ENCODE data around the gene TAL2.

Gene TAL2

DNA sequence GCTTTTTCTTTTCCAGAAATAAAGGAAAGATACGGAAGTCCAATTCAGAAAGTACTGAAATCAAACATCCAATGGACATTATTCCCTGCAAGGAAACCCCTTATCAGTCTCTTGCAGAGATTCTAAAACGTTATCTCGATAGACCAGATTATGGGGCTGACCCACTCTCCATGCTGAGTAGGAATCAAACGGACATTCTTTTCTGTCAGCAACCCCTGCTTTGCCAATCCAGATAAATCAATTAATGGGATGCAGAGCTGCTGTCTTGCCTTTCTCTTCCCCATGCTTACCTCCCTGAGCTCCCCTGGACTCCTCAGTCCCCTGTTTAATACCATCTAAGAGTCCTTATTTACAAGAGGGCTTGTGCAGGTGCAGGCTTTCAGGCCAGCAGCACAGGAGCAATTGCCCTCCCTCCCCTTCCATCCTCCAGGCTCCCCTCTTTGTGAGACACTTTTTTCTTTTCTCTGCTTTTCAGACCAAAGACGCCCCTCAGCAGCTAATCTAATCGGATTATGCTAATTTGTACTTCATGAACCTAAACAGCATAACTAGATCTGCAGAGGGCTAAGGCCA lies 14.2 kb downstream of the TAL2 start:
- Histone ChIP-seq H3K4me1 (ENCODE audit: control insufficient read depth, insufficient read depth, low read length) (peaks cover 6% of the 10 kb centered on the region; the same call in 1 of the 2 replicates), H3K9ac (ENCODE audit: low read length) (no peak overlapping the region), H3K9me3 (ENCODE audit: control insufficient read depth, insufficient read depth, low read depth, low read length) (no peaks in the 10 kb centered on the region), H3K27ac (ENCODE audit: low read depth, low read length) (no peak overlapping the region), H3K36me3 (ENCODE audit: control insufficient read depth, insufficient read depth, low read length) (no peaks in the 10 kb centered on the region), H3K27me3 (ENCODE audit: control insufficient read depth, insufficient read depth, low read length) (no peaks in the 10 kb centered on the region), H3K4me3 (ENCODE audit: low read depth, low read length) (no peak overlapping the region)

DNA sequence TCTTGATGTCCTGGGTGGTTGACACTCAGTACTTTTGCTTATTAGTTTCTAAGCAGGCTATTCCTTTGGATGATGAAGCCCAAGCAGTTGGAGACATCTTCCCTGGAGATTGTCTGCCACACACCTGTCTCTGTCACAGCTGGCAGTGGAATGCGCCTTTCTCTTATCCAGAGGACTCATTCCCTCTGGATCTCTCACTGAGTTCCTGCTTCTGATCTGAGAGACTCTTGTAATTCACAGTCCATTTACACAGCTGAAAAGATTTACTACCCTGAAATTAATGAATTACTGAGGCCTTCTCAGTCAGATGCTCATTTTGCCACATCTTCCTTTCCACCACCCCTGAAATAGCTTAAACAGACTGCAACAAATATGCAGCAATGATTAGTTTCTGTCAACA lies 15.9 kb downstream of the TAL2 start:
- Histone ChIP-seq H3K27me3 (ENCODE audit: control insufficient read depth, insufficient read depth, low read length) (no peaks in the 10 kb centered on the region), H3K36me3 (ENCODE audit: control insufficient read depth, insufficient read depth, low read length) (no peaks in the 10 kb centered on the region), H3K9ac (ENCODE audit: low read length) (no peak overlapping the region), H3K27ac (ENCODE audit: low read depth, low read length) (no peak overlapping the region), H3K4me1 (ENCODE audit: control insufficient read depth, insufficient read depth, low read length) (peaks cover 6% of the 10 kb centered on the region; the same call in 1 of the 2 replicates), H3K9me3 (ENCODE audit: control insufficient read depth, insufficient read depth, low read depth, low read length) (no peaks in the 10 kb centered on the region), H3K4me3 (ENCODE audit: low read depth, low read length) (no peak overlapping the region)

DNA sequence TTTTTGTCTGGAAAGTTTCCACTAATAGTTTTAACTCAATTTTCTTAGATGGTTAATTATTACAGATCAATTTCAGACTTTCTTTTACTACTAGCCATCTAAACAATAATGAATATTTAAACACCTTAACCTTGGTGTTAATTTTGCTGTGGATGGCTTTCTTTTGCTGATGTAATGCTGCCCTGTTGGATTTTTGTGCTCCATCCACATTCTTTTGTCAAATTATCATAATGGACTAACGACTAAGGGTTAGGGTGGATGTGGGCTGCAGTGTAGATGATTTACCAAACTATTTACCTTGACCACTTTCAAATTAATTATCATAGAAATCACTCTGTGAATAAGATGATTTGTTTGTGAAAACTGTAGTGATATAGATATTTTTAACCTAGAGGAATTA lies 16.5 kb downstream of the TAL2 start:
- Histone ChIP-seq H3K9me3 (ENCODE audit: control insufficient read depth, insufficient read depth, low read depth, low read length) (no peaks in the 10 kb centered on the region), H3K4me3 (ENCODE audit: low read depth, low read length) (no peak overlapping the region), H3K27me3 (ENCODE audit: control insufficient read depth, insufficient read depth, low read length) (no peaks in the 10 kb centered on the region), H3K36me3 (ENCODE audit: control insufficient read depth, insufficient read depth, low read length) (no peaks in the 10 kb centered on the region), H3K4me1 (ENCODE audit: control insufficient read depth, insufficient read depth, low read length) (peaks cover 6% of the 10 kb centered on the region; the same call in 1 of the 2 replicates), H3K9ac (ENCODE audit: low read length) (no peak overlapping the region), H3K27ac (ENCODE audit: low read depth, low read length) (no peak overlapping the region)

DNA sequence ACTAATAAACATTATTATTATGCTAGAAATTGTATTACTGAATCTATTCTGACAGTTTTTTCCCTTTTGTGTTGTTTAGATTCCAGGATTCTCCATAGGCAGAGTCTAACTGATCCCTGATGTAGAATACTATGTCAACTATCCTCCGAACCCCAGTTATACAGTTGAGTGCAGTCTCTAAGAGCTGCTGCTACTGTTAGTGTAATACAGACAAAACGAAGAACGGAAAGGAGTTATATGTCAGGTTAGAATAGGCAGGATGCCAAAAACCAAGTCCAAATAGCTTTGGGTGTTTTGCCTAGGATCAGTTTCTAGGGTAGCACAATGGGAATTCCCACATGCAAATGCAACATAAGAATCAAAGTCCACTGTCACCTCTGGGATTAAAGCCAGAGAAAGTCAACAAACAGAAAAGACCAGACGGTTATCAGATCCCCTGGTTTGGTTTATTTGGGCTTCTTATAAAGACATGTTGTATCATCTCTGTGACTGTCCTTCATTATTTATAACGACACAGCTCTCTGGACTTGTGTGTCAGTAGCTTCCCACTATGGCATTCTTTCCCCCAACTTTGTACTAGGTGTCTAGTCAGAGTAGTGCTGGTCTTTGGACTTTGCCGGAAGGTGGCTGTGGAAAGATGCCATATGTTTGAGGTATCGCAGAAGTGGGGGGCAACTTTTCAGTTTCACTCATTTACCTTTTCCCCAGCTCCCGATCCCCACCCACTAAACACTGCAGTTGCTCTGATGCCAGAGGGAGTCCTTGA lies 17.2 kb downstream of the TAL2 start:
- Histone ChIP-seq H3K27ac (ENCODE audit: low read depth, low read length) (no peak overlapping the region), H3K4me1 (ENCODE audit: control insufficient read depth, insufficient read depth, low read length) (peaks cover 6% of the 10 kb centered on the region; the same call in 1 of the 2 replicates), H3K4me3 (ENCODE audit: low read depth, low read length) (no peak overlapping the region), H3K9ac (ENCODE audit: low read length) (no peak overlapping the region), H3K36me3 (ENCODE audit: control insufficient read depth, insufficient read depth, low read length) (no peaks in the 10 kb centered on the region), H3K27me3 (ENCODE audit: control insufficient read depth, insufficient read depth, low read length) (no peaks in the 10 kb centered on the region), H3K9me3 (ENCODE audit: control insufficient read depth, insufficient read depth, low read depth, low read length) (no peaks in the 10 kb centered on the region)

DNA sequence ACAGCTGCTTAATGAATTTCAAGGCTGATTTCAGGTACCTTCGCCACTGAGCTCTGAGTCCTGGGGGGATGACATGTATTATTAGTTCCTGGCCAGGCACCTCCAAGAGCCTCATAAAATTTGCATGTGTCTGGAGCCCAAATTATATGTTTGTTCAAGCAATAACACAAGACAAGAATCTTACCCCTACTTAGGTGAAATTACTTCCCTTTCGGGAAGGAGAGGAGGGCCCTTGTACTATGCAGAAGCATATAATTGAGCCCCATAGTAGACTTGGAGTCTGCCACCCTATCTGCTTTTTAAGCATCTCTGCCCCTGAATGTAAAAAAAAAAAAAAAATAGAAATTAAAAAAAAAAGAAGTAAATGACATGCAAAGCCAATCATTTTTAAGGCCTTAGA lies 19.1 kb downstream of the TAL2 start:
- Histone ChIP-seq H3K27ac (ENCODE audit: low read depth, low read length) (no peak overlapping the region), H3K36me3 (ENCODE audit: control insufficient read depth, insufficient read depth, low read length) (no peaks in the 10 kb centered on the region), H3K4me3 (ENCODE audit: low read depth, low read length) (no peak overlapping the region), H3K9ac (ENCODE audit: low read length) (no peak overlapping the region), H3K27me3 (ENCODE audit: control insufficient read depth, insufficient read depth, low read length) (no peaks in the 10 kb centered on the region), H3K9me3 (ENCODE audit: control insufficient read depth, insufficient read depth, low read depth, low read length) (no peaks in the 10 kb centered on the region), H3K4me1 (ENCODE audit: control insufficient read depth, insufficient read depth, low read length) (peaks cover 6% of the 10 kb centered on the region; the same call in 1 of the 2 replicates)

DNA sequence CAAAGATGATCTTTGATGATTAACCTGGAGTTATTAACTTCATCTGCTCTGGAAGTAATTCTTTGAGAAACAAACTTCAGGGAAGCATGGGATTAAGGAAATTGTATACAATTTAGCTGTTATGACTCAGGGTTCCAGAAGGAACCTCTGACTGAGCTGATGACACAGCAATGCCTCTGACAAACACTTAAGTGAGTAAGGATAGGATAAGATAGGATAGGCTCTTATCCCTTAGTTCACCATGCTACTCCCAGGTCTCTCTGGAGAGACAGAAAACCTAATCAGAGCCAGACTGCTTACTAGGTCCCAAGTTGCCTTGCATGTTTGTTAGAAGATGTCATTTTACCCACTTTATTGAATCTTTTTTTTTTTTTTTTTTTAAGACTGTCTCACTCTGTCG lies 19.5 kb downstream of the TAL2 start:
- Histone ChIP-seq H3K27ac (ENCODE audit: low read depth, low read length) (no peak overlapping the region), H3K9me3 (ENCODE audit: control insufficient read depth, insufficient read depth, low read depth, low read length) (no peaks in the 10 kb centered on the region), H3K36me3 (ENCODE audit: control insufficient read depth, insufficient read depth, low read length) (no peaks in the 10 kb centered on the region), H3K4me1 (ENCODE audit: control insufficient read depth, insufficient read depth, low read length) (peaks cover 6% of the 10 kb centered on the region; the same call in 1 of the 2 replicates), H3K4me3 (ENCODE audit: low read depth, low read length) (no peak overlapping the region), H3K27me3 (ENCODE audit: control insufficient read depth, insufficient read depth, low read length) (no peaks in the 10 kb centered on the region), H3K9ac (ENCODE audit: low read length) (no peak overlapping the region)

DNA sequence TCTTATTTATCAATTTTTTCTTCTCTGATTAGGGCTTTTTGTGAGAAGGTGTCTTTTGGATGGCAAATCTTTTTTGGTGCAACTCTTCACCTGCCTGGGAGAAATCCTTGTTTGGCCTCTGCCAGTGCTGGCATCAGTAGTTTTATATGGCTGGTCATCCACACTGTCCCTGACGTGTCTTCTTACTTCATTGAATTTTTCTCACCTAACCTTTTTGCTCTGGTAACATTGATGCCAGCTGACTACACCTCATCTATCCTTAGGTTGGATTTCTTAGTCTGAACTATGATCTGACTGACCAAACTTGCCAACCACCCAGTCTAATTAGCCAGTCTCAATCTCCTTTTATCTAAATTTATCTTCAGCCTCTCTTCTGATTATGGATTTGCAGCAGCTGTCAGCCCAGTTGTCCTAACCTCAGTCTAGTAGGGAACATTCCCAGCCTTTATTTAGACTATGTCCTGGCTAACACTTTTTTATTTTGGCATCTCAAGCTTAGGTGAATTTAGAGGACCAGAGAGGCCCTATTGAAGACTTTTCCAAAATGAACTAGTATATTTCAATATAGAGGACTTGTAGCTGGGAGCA lies 21.5 kb downstream of the TAL2 start:
- Histone ChIP-seq H3K36me3 (ENCODE audit: control insufficient read depth, insufficient read depth, low read length) (no peaks in the 10 kb centered on the region), H3K9ac (ENCODE audit: low read length) (no peak overlapping the region)

DNA sequence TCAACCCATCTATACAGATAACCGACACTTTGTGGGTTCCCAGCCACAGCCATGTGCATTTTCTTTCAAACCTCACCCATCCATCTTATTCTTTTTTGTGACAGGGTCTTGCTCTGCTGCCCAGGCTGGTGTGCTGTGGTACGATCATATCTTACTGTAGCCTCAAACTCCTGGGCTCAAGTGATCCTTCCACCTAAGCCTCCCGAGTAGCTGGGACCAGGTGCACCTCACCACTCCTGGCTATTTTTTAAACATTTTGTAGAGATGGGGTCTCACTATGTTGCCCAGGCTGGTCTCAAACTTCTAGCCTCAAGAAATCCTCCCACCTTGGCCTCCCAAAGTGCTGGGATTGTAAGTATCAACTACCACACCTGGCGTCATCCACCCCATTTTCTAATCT lies 24.7 kb downstream of the TAL2 start:
- Histone ChIP-seq H3K4me1 (ENCODE audit: control insufficient read depth, insufficient read depth, low read length) (no peaks in the 10 kb centered on the region), H3K9me3 (ENCODE audit: control insufficient read depth, insufficient read depth, low read depth, low read length) (no peaks in the 10 kb centered on the region), H3K36me3 (ENCODE audit: control insufficient read depth, insufficient read depth, low read length) (no peaks in the 10 kb centered on the region), H3K27me3 (ENCODE audit: control insufficient read depth, insufficient read depth, low read length) (peaks cover 7% of the 10 kb centered on the region), H3K4me3 (ENCODE audit: low read depth, low read length) (no peak overlapping the region), H3K9ac (ENCODE audit: low read length) (no peak overlapping the region), H3K27ac (ENCODE audit: low read depth, low read length) (no peak overlapping the region)

More for the DNA sequence above, 21.5 kb downstream of the TAL2 start:
- H3K27ac ChIP-seq (ENCODE audit: low read depth, low read length), result no peak overlapping the region
- H3K4me1 ChIP-seq (ENCODE audit: control insufficient read depth, insufficient read depth, low read length), result no peaks in the 10 kb centered on the region
- H3K4me3 ChIP-seq (ENCODE audit: low read depth, low read length), result no peak overlapping the region
- H3K9me3 ChIP-seq (ENCODE audit: control insufficient read depth, insufficient read depth, low read depth, low read length), result no peaks in the 10 kb centered on the region
- no peaks in the 10 kb centered on the region for H3K27me3 ChIP-seq (ENCODE audit: control insufficient read depth, insufficient read depth, low read length)

DNA sequence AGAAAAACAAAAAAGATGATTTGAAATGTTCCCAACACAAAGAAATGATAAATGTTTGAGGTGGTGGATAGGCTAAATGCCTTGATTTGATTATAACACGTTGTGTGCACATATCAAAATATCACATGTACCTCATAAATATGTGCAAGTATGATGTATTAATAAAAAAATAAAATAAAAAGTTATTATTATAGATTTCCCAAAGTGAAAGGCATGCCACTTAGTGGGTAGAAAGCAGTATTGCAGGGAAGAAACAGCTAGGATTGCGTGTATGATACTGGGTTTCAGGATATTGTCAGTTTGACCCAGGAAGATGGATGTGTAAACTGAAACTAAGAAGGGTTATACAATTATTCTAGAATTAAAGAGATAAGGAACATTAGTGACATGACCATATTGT lies 28.5 kb downstream of the TAL2 start:
- Histone ChIP-seq H3K36me3 (ENCODE audit: control insufficient read depth, insufficient read depth, low read length) (no peaks in the 10 kb centered on the region), H3K9ac (ENCODE audit: low read length) (no peak overlapping the region), H3K27me3 (ENCODE audit: control insufficient read depth, insufficient read depth, low read length) (peaks cover 40% of the 10 kb centered on the region), H3K27ac (ENCODE audit: low read depth, low read length) (no peak overlapping the region), H3K9me3 (ENCODE audit: control insufficient read depth, insufficient read depth, low read depth, low read length) (no peaks in the 10 kb centered on the region), H3K4me3 (ENCODE audit: low read depth, low read length) (no peak overlapping the region), H3K4me1 (ENCODE audit: control insufficient read depth, insufficient read depth, low read length) (peaks cover 8% of the 10 kb centered on the region)

DNA sequence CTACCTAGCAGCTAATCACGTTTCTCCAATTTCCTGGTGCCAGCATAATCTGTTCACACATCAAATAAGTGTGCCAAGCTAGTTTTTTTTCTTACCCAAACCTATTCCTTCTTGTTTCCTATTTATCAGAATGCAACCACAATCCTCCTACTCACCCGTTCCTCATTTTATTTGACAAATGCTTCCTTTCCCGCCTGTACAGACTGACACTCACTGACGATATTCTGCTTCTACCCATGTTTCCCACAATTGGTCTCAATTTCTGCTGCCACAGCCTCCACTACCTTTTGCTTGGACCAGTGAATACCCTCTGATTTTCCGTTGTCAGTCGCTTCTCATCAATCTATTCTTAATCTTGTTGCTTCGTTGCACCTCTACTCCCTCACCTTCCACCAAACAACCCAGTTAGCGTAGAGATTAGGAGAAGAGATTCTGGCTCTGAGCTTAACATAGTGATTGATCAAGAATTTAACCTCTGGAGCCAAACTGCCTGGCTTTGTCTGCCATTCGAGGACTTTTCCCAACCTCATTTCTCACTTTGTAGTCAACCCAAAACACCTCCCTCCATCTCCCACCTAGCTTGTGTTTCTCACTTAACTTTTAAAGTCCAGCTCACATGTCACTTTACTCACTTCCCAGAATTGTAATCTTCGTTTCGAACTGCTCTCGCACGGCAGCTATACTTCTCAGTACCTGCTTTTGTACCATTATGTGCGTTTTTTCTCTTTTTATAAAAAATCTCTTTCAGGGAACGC lies 31.4 kb downstream of the TAL2 start:
- no peak overlapping the region for H3K9ac ChIP-seq (ENCODE audit: low read length)
- H3K4me1 ChIP-seq (ENCODE audit: control insufficient read depth, insufficient read depth, low read length), result peaks cover 8% of the 10 kb centered on the region
- H3K27me3 ChIP-seq (ENCODE audit: control insufficient read depth, insufficient read depth, low read length), result peaks cover 43% of the 10 kb centered on the region
- H3K36me3 ChIP-seq (ENCODE audit: control insufficient read depth, insufficient read depth, low read length), result no peaks in the 10 kb centered on the region
- no peaks in the 10 kb centered on the region for H3K9me3 ChIP-seq (ENCODE audit: control insufficient read depth, insufficient read depth, low read depth, low read length)
- H3K27ac ChIP-seq (ENCODE audit: low read depth, low read length), result no peak overlapping the region
- H3K4me3 ChIP-seq (ENCODE audit: low read depth, low read length), result peak overlapping the region; percentile 93
